Lower leg skin (tissue), 4 donors: ENCODE measurements around the gene ADGRL3. TPM values are rescaled to one million over a fixed set of nuclear protein-coding genes. Genes with fewer than 3 reads are reported as not detected.

Experiments used
- DNase-seq, 2 donors: peaks; one replicate each; pipeline ENCODE4 v3.0.0-alpha.2; 2019; ENCODE audit warnings: low spot score in 2 of 2
- H3K4me3 ChIP-seq: fragments of 200-600 bp; sonication (generic); 2 replicates; pipeline ENCODE4 v1.5.1; 2017; ENCODE audit warnings: mild to moderate bottlenecking, low read depth; ENCODE audit not compliant: poor library complexity, severe bottlenecking
- CTCF ChIP-seq, 3 donors: fragments of 450-650 bp; IDR thresholded peaks; one replicate each; pipeline ENCODE4 v1.5.1; 2016; ENCODE audit warnings: antibody characterized with exemption in 3 of 3, mild to moderate bottlenecking in 3 of 3, moderate library complexity in 2 of 3
- POLR2A ChIP-seq, 2 donors: fragments of 450-650 bp; IDR thresholded peaks; one replicate each; pipeline ENCODE4 v1.6.1; 2016 to 2017; ENCODE audit warnings: antibody characterized with exemption in 2 of 2, mild to moderate bottlenecking in 1 of 2, moderate library complexity in 1 of 2
- WGBS, 2 donors: methylation state at CpG; one replicate each; pipeline ENCODE4 v1.1.5; 2018; 5-methylcytosine and 5-hydroxymethylcytosine counted together
- intact Hi-C: fragments of 100-400 bp; cut with DNase I; formaldehyde crosslinking; loops from one replicate; pipeline ENCODE4 v1.15.0; 2023; ENCODE audit warnings: low total_unique reads
- total RNA-seq, 4 donors: library from RNA; depleted of rRNA; stranded (reverse); fragments of >200 nt; gene quantifications; one replicate each; pipeline ENCODE4 v1.1.0, GENCODE V29; 2016

The ADGRL3 gene
- total RNA-seq, 4 donors from 2014 or later, result 1.8 to 21.2 (median 8.2) TPM

DNA sequence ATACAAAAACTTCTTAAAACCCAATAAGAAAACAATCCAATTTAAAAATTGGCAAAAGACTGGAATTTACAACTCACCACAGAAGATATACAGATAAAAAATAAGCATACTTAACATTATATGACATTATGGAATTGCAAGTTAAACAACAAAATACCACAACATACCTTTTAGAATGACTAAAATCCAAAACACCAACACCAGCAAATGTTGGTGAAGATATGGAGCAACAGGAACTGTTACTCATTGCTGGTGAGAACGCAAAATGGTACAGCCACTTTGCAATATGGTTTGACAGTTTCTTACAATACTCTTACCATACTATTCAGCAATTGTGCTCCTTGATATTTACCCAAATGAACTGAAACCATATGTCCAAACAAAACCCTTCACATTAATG lies 112.4 kb downstream of the ADGRL3 start:
- intact Hi-C loops, result no loop called here
- WGBS, 2 donors, result 91 to 92% methylated on average over 1 of the region's 1 CpG
- DNase-seq, result no peak

DNA sequence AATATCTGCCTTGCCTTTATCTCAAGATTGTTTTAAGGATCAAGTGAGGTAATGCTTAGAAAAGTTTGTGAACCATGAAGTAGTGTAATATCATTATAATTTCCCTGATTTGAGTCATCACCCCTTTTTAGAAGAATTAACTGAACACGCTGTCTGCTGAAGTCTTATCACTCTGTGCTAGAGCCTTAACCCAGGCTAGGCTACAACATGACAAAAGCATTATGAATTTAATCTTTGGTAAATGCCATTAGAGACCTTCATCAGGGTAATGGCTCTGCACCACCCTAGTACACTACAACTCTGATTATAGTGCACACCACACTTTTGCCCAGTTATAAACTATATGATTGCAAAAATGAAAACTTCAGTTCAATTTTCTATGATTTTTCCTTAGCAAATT lies 118.3 kb downstream of the ADGRL3 start:
- H3K4me3 ChIP-seq, result no peak overlapping the region
- no peak for TF ChIP-seq POLR2A (IDR thresholded peaks at IDR 0.05)
- TF ChIP-seq CTCF (IDR thresholded peaks at IDR 0.05), result no peak
- no peak for DNase-seq
- WGBS, 2 donors, result 97 to 98% methylated on average over 1 of the region's 1 CpG
- intact Hi-C loops, result no loop called here

More for the DNA sequence above, 112.4 kb downstream of the ADGRL3 start:
- TF ChIP-seq CTCF (IDR thresholded peaks at IDR 0.05), result no peak
- no peak for TF ChIP-seq POLR2A (IDR thresholded peaks at IDR 0.05)
- no peak overlapping the region for H3K4me3 ChIP-seq

GRCh38 chr4:61319156-61319555 lies 119.0 kb downstream of the ADGRL3 start:
- intact Hi-C loops, result no loop called here
- no peak for DNase-seq
- TF ChIP-seq POLR2A (IDR thresholded peaks at IDR 0.05), result no peak
- no peak for TF ChIP-seq CTCF (IDR thresholded peaks at IDR 0.05)
- no peak overlapping the region for H3K4me3 ChIP-seq

DNA sequence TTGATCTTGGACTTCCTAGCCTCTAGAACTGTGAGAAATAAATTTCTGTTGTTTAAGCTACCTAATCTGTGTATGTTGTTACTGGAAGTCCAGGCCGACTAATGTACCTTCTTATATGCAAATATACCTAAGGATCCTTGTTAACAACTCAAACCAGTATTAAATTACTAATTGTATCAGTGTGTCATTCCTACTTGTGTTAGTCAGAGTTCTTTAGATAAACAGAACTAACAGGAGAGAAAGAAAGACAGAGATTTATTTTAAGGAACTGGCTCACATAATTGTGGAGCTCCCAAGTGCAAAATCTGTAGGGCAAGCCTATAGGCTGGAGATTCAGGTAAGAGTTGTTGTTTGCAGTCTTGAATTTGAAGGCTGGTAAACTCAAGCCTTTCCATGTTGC lies 120.0 kb downstream of the ADGRL3 start:
- no peak for DNase-seq
- no peak for TF ChIP-seq CTCF (IDR thresholded peaks at IDR 0.05)
- TF ChIP-seq POLR2A (IDR thresholded peaks at IDR 0.05), result no peak
- intact Hi-C loops, result no loop called here
- WGBS, 2 donors, result 77 to 86% methylated on average over 1 of the region's 1 CpG
- no peak overlapping the region for H3K4me3 ChIP-seq

DNA sequence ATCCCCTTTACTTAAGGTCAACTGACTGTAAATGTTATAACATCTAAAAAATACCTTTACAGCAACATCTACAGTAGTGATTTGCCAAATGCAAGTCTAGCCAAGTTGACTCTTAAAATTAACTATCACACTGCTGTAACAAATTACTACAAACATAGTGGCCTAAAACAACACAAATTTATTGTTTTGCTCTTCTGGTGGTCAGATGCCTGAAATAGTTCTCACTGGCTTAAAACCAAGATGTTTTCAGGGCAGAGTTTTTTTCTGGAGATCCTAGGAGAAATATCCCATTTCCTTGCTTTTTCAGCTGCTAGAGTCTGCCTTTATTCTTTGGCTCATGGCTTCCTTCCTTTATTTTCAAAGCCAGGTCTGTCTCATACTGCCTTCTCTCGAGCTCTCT lies 120.5 kb downstream of the ADGRL3 start:
- WGBS, 2 donors, result 76 to 78% methylated on average over 1 of the region's 1 CpG
- intact Hi-C loops, result no loop called here
- no peak for DNase-seq
- TF ChIP-seq POLR2A (IDR thresholded peaks at IDR 0.05) (no peak), CTCF (IDR thresholded peaks at IDR 0.05) (no peak)
- H3K4me3 ChIP-seq, result no peak overlapping the region

DNA sequence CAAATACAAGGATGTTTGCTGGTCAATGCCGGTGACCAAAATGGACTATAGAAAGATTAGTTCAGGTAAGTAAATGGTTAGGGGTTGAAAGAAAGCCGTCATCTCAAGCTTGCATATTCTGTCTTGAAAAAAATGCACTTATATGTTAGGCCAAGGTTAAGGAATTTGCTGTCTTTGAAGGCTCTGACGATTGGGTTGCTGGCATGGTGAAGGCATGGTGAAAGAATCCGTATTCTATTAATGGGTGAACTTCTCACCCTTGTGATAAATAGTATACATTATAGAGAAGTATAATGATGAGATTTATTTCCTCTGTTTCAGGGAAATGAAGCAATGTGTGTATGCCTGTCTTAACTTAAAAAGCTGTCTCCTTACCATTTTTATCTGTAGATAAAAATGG lies 132.6 kb downstream of the ADGRL3 start:
- TF ChIP-seq POLR2A (IDR thresholded peaks at IDR 0.05) (no peak), CTCF (IDR thresholded peaks at IDR 0.05) (no peak)
- no peak for DNase-seq
- no peak overlapping the region for H3K4me3 ChIP-seq
- WGBS, 2 donors, result 69 to 73% methylated on average over 4 of the region's 4 CpGs
- intact Hi-C loops, result no loop called here
